C4-2B (cell line): ENCODE data around the gene CFAP97.
"Not testable (repeated sequence)": the region's sequence is repeated elsewhere in the genome, so short reads cannot be mapped to it uniquely, and the experiment has no call there.

Experiments
- H3K27ac ChIP-seq: fragments of 450-650 bp; 2 replicates; pipeline ENCODE4 v1.5.1; 2017
- CTCF ChIP-seq: fragments of 450-650 bp; conservative IDR thresholded peaks from 2 replicates; pipeline ENCODE4 v1.5.1; 2017; ENCODE audit warnings: mild to moderate bottlenecking
- ZFX ChIP-seq: fragments of 450-650 bp; IDR thresholded peaks from 2 replicates; pipeline ENCODE4 v1.6.1; 2017

The CFAP97 gene

DNA sequence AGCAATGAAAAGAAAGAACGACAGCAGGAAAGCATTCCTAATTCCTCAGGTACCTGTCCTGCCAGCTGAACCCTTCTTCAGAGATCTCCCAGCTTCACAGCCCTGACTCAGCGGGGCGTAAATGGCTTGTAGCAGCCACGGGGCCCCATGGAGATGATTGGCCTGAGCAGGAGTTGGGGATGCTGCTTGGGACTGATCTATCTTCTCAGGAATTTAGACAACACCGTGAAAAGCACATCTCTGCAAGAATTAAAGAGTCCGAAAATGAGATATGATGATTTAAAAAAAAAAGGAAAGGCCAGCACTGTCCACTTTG is 83.2 kb downstream of the CFAP97 start:
- no peak overlapping the region for H3K27ac ChIP-seq
- TF ChIP-seq CTCF (no peak), ZFX (no peak)

GRCh38 chr4:185119927-185120630 is 83.7 kb downstream of the CFAP97 start:
- H3K27ac ChIP-seq: no peak overlapping the region
- TF ChIP-seq ZFX (no peak), CTCF (no peak)

DNA sequence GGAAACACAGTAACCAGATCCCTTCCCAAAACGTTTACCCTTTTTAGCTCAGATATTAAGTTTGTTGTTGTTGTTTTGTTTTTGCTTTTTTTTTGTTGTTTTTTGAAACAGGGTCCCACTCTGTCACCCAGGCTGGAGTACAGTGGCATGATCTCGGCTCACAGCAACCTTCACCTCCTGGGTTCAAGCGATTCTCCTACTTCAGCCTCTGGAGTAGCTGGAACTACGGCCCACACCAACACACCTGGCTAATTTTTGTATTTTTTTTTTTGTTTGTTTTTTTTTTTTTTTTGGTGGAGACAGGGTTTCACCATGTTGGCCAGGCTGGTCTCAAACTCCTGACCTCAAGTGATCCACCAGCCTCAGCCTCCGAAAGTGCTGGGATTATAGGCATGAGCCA is 84.3 kb downstream of the CFAP97 start:
- H3K27ac ChIP-seq: not testable (repeated sequence)

- TF ChIP-seq CTCF: no peak
- no peak for TF ChIP-seq ZFX
- no peak overlapping the region for H3K27ac ChIP-seq
Observed at GRCh38 chr4:185118876-185119275, 84.9 kb downstream of the CFAP97 start.

DNA sequence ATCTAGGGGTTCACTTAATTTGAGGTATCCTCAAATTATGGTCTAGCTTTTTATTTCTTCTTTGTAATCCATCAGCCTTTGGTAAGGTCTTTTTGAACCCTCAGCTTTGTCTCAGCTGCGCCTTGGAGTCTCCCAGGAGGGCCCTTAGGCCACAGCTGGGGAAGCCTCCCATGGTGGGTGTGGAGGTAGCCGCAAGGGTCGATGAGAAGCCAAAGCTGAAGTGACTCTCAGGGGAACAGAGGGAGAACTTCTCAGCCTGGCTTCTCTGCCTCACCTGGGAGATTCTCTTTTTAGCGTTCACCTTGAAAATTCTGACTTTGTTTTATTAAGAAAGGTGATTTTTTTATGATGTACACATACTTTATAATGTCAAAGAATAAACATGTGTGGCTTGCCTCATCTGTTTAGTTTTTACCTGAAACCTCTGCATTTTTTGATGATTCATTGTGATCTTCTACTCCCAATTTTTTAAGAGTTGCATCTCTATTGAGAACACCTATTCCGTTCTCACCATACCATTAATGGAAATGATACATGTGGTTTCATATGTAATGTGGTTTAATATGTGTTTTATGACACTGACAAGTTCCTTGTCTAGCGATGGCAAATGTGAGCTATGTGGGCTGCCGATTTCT is 86.4 kb downstream of the CFAP97 start:
- H3K27ac ChIP-seq: no peak overlapping the region
- TF ChIP-seq CTCF (no peak), ZFX (no peak)

DNA sequence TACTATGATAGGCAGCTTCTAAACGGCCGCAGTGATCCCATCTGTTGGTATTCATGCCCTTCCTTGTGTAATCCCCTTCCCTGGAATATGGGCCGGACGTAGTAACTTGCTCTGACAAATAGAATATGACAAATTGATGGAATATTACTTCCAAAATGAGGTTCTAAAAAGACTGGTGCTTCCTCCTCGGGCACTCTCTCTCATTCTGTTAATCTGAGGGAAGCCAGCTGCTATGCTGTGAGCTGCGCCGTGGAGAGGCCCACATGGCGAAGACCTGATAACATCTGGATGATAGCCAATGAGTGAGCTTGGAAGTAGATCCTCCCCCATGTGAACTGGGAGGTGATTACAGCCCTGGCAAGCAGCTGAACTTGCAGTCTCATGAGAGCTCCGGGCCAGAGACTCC is 88.0 kb downstream of the CFAP97 start:
- no peak for TF ChIP-seq ZFX
- TF ChIP-seq CTCF: no peak
- H3K27ac ChIP-seq: no peak overlapping the region

DNA sequence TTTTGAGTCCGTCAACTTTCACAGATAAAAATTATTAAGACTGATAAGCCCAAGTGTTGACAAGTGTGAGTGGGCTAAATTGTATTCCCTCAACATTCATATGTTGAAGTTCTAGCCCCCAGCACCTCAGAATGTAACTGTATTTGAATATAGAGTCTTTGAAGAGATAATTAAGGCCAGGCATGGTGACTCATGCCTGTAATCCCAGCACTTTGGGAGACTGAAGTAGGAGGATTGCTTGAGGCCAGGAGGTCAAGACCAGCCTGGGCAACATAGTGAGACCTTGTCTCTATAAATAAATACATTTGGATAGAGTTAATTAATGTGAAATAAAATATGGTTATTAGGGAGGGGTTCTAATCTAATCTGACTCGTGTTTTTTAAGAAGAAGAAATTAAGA is 90.5 kb downstream of the CFAP97 start:
- H3K27ac ChIP-seq: no peak overlapping the region
- TF ChIP-seq ZFX (no peak), CTCF (no peak)

- no peak for TF ChIP-seq ZFX
- TF ChIP-seq CTCF: no peak
- no peak overlapping the region for H3K27ac ChIP-seq
Observed at GRCh38 chr4:185112104-185112503, 91.7 kb downstream of the CFAP97 start.
